ENCODE measurements around the gene DDX20. TPM values are rescaled to one million over a fixed set of nuclear protein-coding genes. Genes with fewer than 3 reads are reported as not detected.

DDX20 gene
- total RNA-seq, 3 donors from 2014 or later, result 14.1 to 28.0 (median 25.9) TPM

- Histone ChIP-seq H3K27ac (no peak overlapping the region), H3K4me1 (no peaks in the 10 kb centered on the region), H3K4me3 (no peak overlapping the region), H3K36me3 (no peaks in the 10 kb centered on the region), H3K27me3 (no peaks in the 10 kb centered on the region), H3K9me3 (no peaks in the 10 kb centered on the region)
- TF ChIP-seq POLR2A (IDR thresholded peaks at IDR 0.05), result no peak
- TF ChIP-seq POLR2AphosphoS5 (IDR thresholded peaks at IDR 0.05), result no peak
- no peak for TF ChIP-seq CTCF (IDR thresholded peaks at IDR 0.05)
- intact Hi-C loops (cut with DNase I; ENCODE audit: low total_unique reads), result no loop called here
- DNase-seq (ENCODE audit: low spot score in 2 of 2), result no peak
Measured at GRCh38 chr1:111723091-111723806, 32.5 kb upstream of the DDX20 start.

- TF ChIP-seq POLR2A (IDR thresholded peaks at IDR 0.05) (no peak), CTCF (IDR thresholded peaks at IDR 0.05) (no peak), POLR2AphosphoS5 (IDR thresholded peaks at IDR 0.05) (no peak)
- no peaks in the 10 kb centered on the region for H3K36me3 ChIP-seq
- H3K27me3 ChIP-seq, result no peaks in the 10 kb centered on the region
- DNase-seq (ENCODE audit: low spot score in 2 of 2), result no peak
- no peak overlapping the region for H3K27ac ChIP-seq
- no peaks in the 10 kb centered on the region for H3K9me3 ChIP-seq
- no peaks in the 10 kb centered on the region for H3K4me1 ChIP-seq
- no peak overlapping the region for H3K4me3 ChIP-seq
- intact Hi-C loops (cut with DNase I; ENCODE audit: low total_unique reads), result no loop called here
Measured at GRCh38 chr1:111723871-111724270, 31.8 kb upstream of the DDX20 start.

- H3K36me3 ChIP-seq, result no peaks in the 10 kb centered on the region
- H3K27me3 ChIP-seq, result no peaks in the 10 kb centered on the region
- peak overlapping the region in 1 of 2 donors; percentile 12 for H3K27ac ChIP-seq
- no peaks in the 10 kb centered on the region for H3K4me1 ChIP-seq
- intact Hi-C loops (cut with DNase I; ENCODE audit: low total_unique reads), result no loop called here
- no peak overlapping the region for H3K4me3 ChIP-seq
- H3K9me3 ChIP-seq, result no peaks in the 10 kb centered on the region
- DNase-seq (ENCODE audit: low spot score in 2 of 2), result no peak
- TF ChIP-seq CTCF (IDR thresholded peaks at IDR 0.05), result no peak
- no peak for TF ChIP-seq POLR2AphosphoS5 (IDR thresholded peaks at IDR 0.05)
- no peak for TF ChIP-seq POLR2A (IDR thresholded peaks at IDR 0.05)
Measured at GRCh38 chr1:111725192-111725591, 30.5 kb upstream of the DDX20 start.

GRCh38 chr1:111727056-111727455 is 28.6 kb upstream of the DDX20 start:
- intact Hi-C loops (cut with DNase I; ENCODE audit: low total_unique reads), result no loop called here
- no peak overlapping the region for H3K4me3 ChIP-seq
- H3K36me3 ChIP-seq, result no peaks in the 10 kb centered on the region
- no peak for DNase-seq (ENCODE audit: low spot score in 2 of 2)
- no peaks in the 10 kb centered on the region for H3K27me3 ChIP-seq
- H3K4me1 ChIP-seq, result no peaks in the 10 kb centered on the region
- no peaks in the 10 kb centered on the region for H3K9me3 ChIP-seq
- TF ChIP-seq POLR2AphosphoS5 (IDR thresholded peaks at IDR 0.05) (no peak), POLR2A (IDR thresholded peaks at IDR 0.05) (no peak), CTCF (IDR thresholded peaks at IDR 0.05) (no peak)
- no peak overlapping the region for H3K27ac ChIP-seq

- no peak for TF ChIP-seq POLR2A (IDR thresholded peaks at IDR 0.05)
- TF ChIP-seq POLR2AphosphoS5 (IDR thresholded peaks at IDR 0.05), result no peak
- intact Hi-C loops (cut with DNase I; ENCODE audit: low total_unique reads), result no loop called here
- Histone ChIP-seq H3K27me3 (no peaks in the 10 kb centered on the region), H3K36me3 (no peaks in the 10 kb centered on the region), H3K27ac (no peak overlapping the region), H3K4me1 (peaks cover 0 to 4% of the 10 kb centered on the region in 2 donors), H3K9me3 (no peaks in the 10 kb centered on the region), H3K4me3 (no peak overlapping the region)
- DNase-seq (ENCODE audit: low spot score in 2 of 2), result no peak
Measured at GRCh38 chr1:111729271-111729921, 26.3 kb upstream of the DDX20 start.
